Keratinocyte (primary cell): ENCODE results near the gene ITPKB.

Experiments
- EZH2 ChIP-seq: IDR thresholded peaks from one replicate; pipeline ENCODE4 v1.6.1; 2012; ENCODE audit warnings: inconsistent platforms, mild to moderate bottlenecking, low read length, moderate library complexity
- TF ChIP-seq, protein P1 (sequence below), 3 experiments: IDR thresholded peaks in 1 of 3; conservative IDR thresholded peaks in 1 of 3; optimal IDR thresholded peaks in 1 of 3; 2 replicates in 2 of 3; 3 replicates in 1 of 3; pipeline versions ENCODE3 to v1.5.1; 2011; ENCODE audit warnings: low read length in 3 of 3, mild to moderate bottlenecking in 3 of 3, moderate library complexity in 2 of 3, control low read depth in 1 of 3, inconsistent platforms in 1 of 3; ENCODE audit not compliant: insufficient read depth in 2 of 3; ENCODE audit errors: extremely low read depth in 1 of 3

DNA sequence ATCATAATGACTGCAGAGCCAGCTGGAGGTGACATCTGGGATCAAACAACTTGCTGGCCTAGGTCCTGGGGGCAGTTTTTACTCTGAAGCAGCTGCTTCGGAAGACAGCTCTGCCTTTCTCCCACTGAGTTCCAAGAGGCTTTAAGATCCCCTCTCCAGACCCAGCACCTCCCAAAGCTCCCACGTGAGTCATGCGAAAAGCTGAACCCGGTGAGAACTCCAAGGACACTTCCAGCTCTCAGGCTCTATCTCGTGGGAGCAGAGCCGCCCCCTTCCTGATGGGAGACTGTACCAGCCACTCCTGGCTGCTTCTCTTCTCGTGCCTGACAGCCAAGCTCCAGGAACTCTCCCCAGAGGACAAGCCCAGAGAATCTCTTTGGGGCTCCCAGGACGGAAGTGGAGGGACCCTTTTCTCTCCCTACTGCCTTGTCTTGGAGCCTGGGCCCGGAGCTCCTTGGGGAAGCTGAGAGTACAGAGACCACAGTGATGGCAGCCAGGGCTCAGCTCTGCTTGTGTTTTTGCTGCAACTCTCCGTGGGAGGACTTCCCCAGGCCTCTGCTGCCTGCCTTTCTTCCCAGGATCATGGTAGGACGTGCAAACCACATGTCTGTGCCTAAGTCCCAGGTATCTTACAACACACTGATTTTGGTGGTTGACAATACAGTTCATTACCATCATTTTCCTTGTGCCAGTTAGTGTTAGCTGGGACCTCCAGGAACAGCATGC, 149.9 kb downstream of the ITPKB start:
- TF ChIP-seq, protein P1, sequence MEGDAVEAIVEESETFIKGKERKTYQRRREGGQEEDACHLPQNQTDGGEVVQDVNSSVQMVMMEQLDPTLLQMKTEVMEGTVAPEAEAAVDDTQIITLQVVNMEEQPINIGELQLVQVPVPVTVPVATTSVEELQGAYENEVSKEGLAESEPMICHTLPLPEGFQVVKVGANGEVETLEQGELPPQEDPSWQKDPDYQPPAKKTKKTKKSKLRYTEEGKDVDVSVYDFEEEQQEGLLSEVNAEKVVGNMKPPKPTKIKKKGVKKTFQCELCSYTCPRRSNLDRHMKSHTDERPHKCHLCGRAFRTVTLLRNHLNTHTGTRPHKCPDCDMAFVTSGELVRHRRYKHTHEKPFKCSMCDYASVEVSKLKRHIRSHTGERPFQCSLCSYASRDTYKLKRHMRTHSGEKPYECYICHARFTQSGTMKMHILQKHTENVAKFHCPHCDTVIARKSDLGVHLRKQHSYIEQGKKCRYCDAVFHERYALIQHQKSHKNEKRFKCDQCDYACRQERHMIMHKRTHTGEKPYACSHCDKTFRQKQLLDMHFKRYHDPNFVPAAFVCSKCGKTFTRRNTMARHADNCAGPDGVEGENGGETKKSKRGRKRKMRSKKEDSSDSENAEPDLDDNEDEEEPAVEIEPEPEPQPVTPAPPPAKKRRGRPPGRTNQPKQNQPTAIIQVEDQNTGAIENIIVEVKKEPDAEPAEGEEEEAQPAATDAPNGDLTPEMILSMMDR (optimal IDR thresholded peaks at IDR 0.05 in 1 of 3, IDR thresholded peaks at IDR 0.05 in 1 of 3, conservative IDR thresholded peaks at IDR 0.05 in 1 of 3; ENCODE audit: extremely low read depth in 1 of 3, insufficient read depth in 2 of 3, low read length in 3 of 3): no peak
- no peak for TF ChIP-seq EZH2
